Neural crest cell (in vitro differentiated cells): Measurements from ENCODE around the gene SEMA4D. TPM values are rescaled to one million over a fixed set of nuclear protein-coding genes. Genes with fewer than 3 reads are reported as not detected.
"Not testable (repeated sequence)": the region's sequence is repeated elsewhere in the genome, so short reads cannot be mapped to it uniquely, and the experiment has no call there.

ENCODE experiments used
- DNase-seq: peaks from one replicate; pipeline ENCODE4 v3.0.0; 2021; ENCODE audit warnings: low read depth, mixed read lengths, low spot score
- H3K27ac Mint-ChIP-seq: one replicate; pipeline ENCODE4 v1.8.0; 2021; ENCODE audit warnings: mild to moderate bottlenecking, mixed read lengths; ENCODE audit not compliant: unreplicated experiment
- H3K27me3 Mint-ChIP-seq: 2 replicates; pipeline ENCODE4 v1.8.0; 2021; ENCODE audit warnings: low read depth, mild to moderate bottlenecking, mixed read lengths
- H3K36me3 Mint-ChIP-seq: 2 replicates; pipeline ENCODE4 v1.8.0; 2021; ENCODE audit warnings: low read depth, mild to moderate bottlenecking, mixed read lengths
- H3K4me1 Mint-ChIP-seq: 2 replicates; pipeline ENCODE4 v1.8.0; 2021; ENCODE audit warnings: mixed read lengths
- H3K4me3 Mint-ChIP-seq: one replicate; pipeline ENCODE4 v1.8.0; 2021; ENCODE audit warnings: mild to moderate bottlenecking, mixed read lengths
- H3K9me3 Mint-ChIP-seq: 2 replicates; pipeline ENCODE4 v1.8.0; 2021; ENCODE audit warnings: mixed read lengths
- total RNA-seq: library from RNA; stranded (reverse); gene quantifications from 2 replicates; pipeline ENCODE4 v1.2.1, GENCODE V29; 2021
- TF ChIP-seq, protein P1 (sequence below): fragments of 200-600 bp; sonication (generic); conservative IDR thresholded peaks from 2 replicates; pipeline ENCODE4 v1.5.0; 2021; ENCODE audit warnings: antibody characterized with exemption, mild to moderate bottlenecking

Gene SEMA4D
- total RNA-seq, 1 donor from 2014 or later: 33.5 TPM

DNA sequence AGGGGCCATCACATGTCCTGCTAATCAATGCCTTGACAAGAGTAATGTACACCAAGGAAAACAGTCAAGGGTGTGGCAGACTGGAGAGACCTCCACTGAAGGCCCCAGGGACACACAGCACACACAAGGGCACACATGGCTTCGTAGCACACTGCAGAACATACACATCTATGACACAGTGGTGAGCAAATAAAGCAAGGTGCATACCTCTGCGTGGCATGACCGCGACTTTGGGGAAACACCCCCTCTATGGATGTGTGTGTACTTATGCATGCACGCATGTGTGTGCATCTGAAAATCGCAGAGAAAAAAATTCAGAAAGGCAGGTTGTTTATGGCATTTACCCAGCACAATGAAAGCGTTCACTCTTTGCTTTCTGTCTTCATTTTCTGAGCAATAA, 20.5 kb downstream of the SEMA4D start:
- TF ChIP-seq, protein P1, sequence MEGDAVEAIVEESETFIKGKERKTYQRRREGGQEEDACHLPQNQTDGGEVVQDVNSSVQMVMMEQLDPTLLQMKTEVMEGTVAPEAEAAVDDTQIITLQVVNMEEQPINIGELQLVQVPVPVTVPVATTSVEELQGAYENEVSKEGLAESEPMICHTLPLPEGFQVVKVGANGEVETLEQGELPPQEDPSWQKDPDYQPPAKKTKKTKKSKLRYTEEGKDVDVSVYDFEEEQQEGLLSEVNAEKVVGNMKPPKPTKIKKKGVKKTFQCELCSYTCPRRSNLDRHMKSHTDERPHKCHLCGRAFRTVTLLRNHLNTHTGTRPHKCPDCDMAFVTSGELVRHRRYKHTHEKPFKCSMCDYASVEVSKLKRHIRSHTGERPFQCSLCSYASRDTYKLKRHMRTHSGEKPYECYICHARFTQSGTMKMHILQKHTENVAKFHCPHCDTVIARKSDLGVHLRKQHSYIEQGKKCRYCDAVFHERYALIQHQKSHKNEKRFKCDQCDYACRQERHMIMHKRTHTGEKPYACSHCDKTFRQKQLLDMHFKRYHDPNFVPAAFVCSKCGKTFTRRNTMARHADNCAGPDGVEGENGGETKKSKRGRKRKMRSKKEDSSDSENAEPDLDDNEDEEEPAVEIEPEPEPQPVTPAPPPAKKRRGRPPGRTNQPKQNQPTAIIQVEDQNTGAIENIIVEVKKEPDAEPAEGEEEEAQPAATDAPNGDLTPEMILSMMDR: no peak
- Mint-ChIP-seq H3K4me1 (peaks cover 21% of the 10 kb centered on the region), H3K27ac (no peak overlapping the region), H3K27me3 (no peaks in the 10 kb centered on the region), H3K36me3 (peaks cover 8% of the 10 kb centered on the region), H3K9me3 (no peaks in the 10 kb centered on the region), H3K4me3 (no peak overlapping the region)
- DNase-seq: no peak

DNA sequence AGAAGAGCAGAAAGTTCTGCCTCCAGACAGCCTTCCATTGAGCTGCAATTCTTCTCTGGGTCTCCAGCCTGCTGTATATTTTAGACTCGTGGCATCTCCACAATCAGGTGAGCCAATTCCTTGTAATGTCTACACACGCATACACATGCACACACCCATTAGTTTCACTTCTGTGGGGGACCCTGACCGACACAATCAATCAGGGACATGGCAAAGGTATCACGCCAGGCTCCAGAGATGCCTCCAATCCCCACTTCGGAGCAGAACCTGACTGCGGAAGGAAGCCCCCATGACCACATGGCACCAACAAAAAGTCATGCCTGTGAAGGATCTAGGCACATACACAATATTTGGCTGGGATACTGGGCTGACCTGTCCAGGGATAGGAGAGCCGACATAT, 21.4 kb downstream of the SEMA4D start:
- H3K36me3 Mint-ChIP-seq: peaks cover 8% of the 10 kb centered on the region
- H3K27me3 Mint-ChIP-seq: no peaks in the 10 kb centered on the region
- H3K4me1 Mint-ChIP-seq: peaks cover 13% of the 10 kb centered on the region
- TF ChIP-seq, protein P1: no peak
- no peaks in the 10 kb centered on the region for H3K9me3 Mint-ChIP-seq
- H3K4me3 Mint-ChIP-seq: no peak overlapping the region
- no peak for DNase-seq
- no peak overlapping the region for H3K27ac Mint-ChIP-seq

DNA sequence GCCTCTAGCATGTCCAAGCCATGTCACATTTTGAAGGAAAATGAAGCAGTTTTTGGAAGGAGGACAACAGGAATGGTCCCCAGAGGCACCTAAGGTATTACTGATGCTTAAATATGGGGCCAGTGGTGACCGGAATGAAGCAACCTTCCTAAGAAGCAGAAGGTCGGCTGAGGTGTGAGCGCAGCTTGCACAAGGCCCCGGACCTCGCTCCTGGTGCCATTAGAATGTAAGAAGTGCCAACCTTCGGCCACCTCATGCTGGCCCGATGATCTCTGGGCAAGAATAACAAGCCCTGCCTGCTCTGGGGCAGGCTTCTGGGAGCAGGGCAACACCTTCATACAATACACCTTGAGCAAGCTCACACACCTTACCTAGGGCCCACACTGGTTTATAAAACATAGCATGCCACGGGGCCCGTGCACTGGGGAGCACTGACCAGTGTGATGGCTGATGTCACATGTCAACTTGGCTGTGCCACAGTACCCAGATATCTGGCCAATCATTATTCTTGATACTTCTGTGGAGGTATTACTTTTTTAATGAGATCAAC, 21.9 kb downstream of the SEMA4D start:
- Mint-ChIP-seq H3K27me3 (no peaks in the 10 kb centered on the region), H3K4me3 (no peak overlapping the region), H3K4me1 (peaks cover 13% of the 10 kb centered on the region), H3K9me3 (no peaks in the 10 kb centered on the region), H3K36me3 (peaks cover 8% of the 10 kb centered on the region), H3K27ac (peak overlapping the region; percentile 12)
- DNase-seq: no peak
- TF ChIP-seq, protein P1: no peak

DNA sequence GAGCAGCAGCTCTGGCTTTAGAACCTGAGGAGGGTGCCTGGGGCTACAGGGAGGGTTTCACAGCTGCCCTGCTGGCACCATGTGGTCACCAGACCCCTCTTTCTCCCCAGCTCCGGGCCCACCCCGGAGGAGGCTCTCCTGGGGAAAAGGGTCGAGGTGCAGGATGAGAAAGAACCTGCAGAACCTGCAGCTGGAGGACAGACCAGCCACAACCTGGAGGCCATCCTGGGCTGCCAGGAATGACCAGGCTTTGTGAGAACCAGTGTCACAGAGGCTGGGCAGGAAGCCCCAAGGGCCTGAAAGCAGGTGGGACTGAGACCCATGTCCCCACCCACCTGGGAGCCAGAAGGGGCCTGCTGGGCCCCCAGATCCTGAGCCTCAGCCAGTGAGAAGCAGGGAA, 23.0 kb downstream of the SEMA4D start:
- no peak for DNase-seq
- Mint-ChIP-seq H3K4me3 (no peak overlapping the region), H3K27me3 (no peaks in the 10 kb centered on the region), H3K9me3 (no peaks in the 10 kb centered on the region), H3K4me1 (peaks cover 23% of the 10 kb centered on the region), H3K36me3 (peaks cover 6% of the 10 kb centered on the region), H3K27ac (no peak overlapping the region)
- TF ChIP-seq, protein P1: no peak

DNA sequence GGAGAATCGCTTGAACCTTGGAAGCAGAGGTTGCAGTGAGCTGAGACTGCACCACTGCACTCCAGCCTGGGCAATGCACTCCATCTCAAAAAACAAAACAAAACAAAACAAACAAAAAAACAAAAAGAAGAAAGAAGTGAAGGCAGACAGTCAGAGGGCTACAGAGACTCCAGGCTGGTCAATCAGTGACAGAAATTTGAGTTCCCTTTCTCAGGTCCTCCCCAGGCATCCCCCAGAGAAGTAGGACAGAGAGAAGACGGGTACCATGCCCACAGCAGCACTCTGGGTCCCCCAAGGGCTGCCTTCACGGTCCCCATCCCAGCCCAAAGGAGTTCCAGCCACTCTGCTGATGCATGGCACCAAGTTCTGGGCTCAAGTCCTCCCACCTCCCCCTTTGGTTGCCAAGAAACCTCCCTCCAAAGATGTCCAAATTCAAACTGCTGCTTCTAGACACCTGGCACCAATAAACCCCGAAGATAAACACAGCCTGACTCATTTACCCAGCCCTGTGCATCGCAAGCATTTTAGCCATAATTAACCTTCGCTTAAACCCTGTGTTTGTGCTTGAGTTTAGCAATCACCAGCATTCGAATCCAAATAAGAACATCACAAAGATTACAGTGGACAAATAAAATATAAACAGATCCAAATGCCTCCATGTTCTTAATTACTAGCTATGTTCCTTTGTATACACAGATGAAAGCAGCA, 24.0 kb downstream of the SEMA4D start:
- H3K4me1 Mint-ChIP-seq: peaks cover 33% of the 10 kb centered on the region

DNA sequence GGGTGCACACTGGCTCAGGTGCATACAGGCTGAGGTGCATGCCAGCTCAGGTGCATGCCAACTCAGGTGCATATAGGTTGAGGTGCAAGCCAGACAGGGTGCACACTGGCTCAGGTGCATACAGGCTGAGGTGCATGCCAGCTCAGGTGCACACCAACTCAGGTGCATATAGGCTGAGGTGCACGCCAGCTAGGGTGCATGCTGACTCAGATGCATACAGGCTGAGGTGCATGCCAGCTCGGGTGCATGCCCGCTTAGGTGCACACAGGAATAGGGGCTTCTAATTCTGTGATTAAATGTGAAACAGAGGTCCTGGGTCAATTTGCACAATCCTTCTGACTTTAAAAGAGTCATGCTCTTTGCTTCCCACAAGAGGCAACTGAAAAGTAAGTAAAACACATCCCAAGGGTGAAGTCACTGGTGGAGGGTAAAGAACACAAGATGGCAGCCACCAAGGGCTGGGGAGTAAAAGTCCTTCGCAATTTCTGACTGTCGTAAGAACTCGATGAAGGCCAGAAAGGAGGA, 26.1 kb downstream of the SEMA4D start:
- not testable (repeated sequence) for H3K9me3 Mint-ChIP-seq, H3K27ac Mint-ChIP-seq, H3K36me3 Mint-ChIP-seq, H3K27me3 Mint-ChIP-seq, H3K4me3 Mint-ChIP-seq, DNase-seq
- peaks cover 33% of the 10 kb centered on the region for H3K4me1 Mint-ChIP-seq

More for the DNA sequence above, 24.0 kb downstream of the SEMA4D start:
- Mint-ChIP-seq H3K36me3 (no peaks in the 10 kb centered on the region), H3K4me3 (no peak overlapping the region), H3K27ac (no peak overlapping the region), H3K9me3 (no peaks in the 10 kb centered on the region), H3K27me3 (no peaks in the 10 kb centered on the region)
- DNase-seq: no peak
- TF ChIP-seq, protein P1: no peak
